ENCODE data around the gene ADAM23.

The ADAM23 gene

GRCh38 chr2:206610451-206610850 lies 167.1 kb downstream of the ADAM23 start:
- no peak for TF ChIP-seq CTCF (IDR thresholded peaks at IDR 0.05; ENCODE audit: extremely low read depth, missing control alignments)
- DNase-seq (ENCODE audit: low spot score) = no peak

- DNase-seq (ENCODE audit: low spot score) = no peak
- TF ChIP-seq CTCF (IDR thresholded peaks at IDR 0.05; ENCODE audit: extremely low read depth, missing control alignments) = no peak
These were observed 167.9 kb downstream of the ADAM23 start for GRCh38 chr2:206611191-206611590.

- no peak for DNase-seq (ENCODE audit: low spot score)
- no peak for TF ChIP-seq CTCF (IDR thresholded peaks at IDR 0.05; ENCODE audit: extremely low read depth, missing control alignments)
These were observed 168.4 kb downstream of the ADAM23 start for GRCh38 chr2:206611736-206612135.

GRCh38 chr2:206614811-206615210 lies 171.5 kb downstream of the ADAM23 start:
- no peak for TF ChIP-seq CTCF (IDR thresholded peaks at IDR 0.05; ENCODE audit: extremely low read depth, missing control alignments)
- DNase-seq (ENCODE audit: low spot score) = no peak

- no peak for DNase-seq (ENCODE audit: low spot score)
- TF ChIP-seq CTCF (IDR thresholded peaks at IDR 0.05; ENCODE audit: extremely low read depth, missing control alignments) = no peak
These were observed 172.2 kb downstream of the ADAM23 start for GRCh38 chr2:206615417-206616089.

- no peak for DNase-seq (ENCODE audit: low spot score)
- TF ChIP-seq CTCF (IDR thresholded peaks at IDR 0.05; ENCODE audit: extremely low read depth, missing control alignments) = no peak
These were observed 172.8 kb downstream of the ADAM23 start for GRCh38 chr2:206616151-206616550.

- DNase-seq (ENCODE audit: low spot score) = no peak
- no peak for TF ChIP-seq CTCF (IDR thresholded peaks at IDR 0.05; ENCODE audit: extremely low read depth, missing control alignments)
These were observed 175.7 kb downstream of the ADAM23 start for GRCh38 chr2:206619011-206619410.

All from GM20000 (cell line).